Erythroblast (primary cell): Measurements from ENCODE around the gene GSDME.
"Not testable (repeated sequence)": the region's sequence is repeated elsewhere in the genome, so short reads cannot be mapped to it uniquely, and the experiment has no call there.

Source experiments
- GATA1 ChIP-seq: IDR thresholded peaks from 2 replicates; pipeline ENCODE4 v1.6.1; 2011; ENCODE audit warnings: low read depth, mild to moderate bottlenecking, control low read depth, low read length, moderate library complexity
- POLR2A ChIP-seq: IDR thresholded peaks from 2 replicates; pipeline ENCODE4 v1.6.1; 2011; ENCODE audit warnings: mild to moderate bottlenecking, low read length

DNA sequence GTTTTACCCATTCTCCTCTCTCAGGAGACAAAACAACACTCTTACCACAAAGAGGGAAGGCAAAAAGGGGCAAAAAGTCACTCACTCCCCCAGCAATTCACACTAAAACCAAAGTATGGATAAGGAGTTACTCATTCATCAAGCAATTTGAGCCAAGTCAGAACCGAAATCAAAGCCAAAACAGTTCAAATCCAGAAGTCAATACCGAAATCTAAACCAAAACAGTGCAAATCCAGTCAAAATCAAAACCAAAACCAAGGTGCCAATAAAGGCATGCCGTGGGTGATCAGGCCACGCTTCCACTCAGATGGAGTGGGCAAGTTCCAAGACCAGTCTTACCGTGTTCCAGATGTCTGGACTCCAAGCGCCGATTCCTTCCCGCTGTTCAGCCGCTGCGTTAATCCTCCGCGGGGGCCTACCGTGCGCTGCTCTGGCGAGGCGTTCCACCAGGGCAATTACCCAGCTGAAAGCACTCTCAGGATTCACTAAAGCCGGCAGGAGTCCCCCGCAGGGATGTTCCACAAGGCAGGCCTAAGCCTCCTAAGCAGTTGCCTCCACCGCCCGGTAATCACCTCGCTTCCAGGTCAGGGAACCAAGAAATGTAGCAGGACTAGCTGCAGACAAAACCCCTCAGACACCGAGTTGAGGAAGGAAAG, 37.6 kb upstream of the GSDME start:
- not testable (repeated sequence) for TF ChIP-seq POLR2A, GATA1
